Astrocyte (in vitro differentiated cells and primary cell): Measurements from ENCODE around the gene GPR137. TPM values are rescaled to one million over a fixed set of nuclear protein-coding genes. Genes with fewer than 3 reads are reported as not detected.
A peak's percentile ranks its signal among the peaks of the same experiment; 100 is the strongest.

Experiments used
- DNase-seq: peaks from one replicate; pipeline ENCODE4 v3.0.0-alpha.2; 2010; ENCODE audit warnings: low read depth
- FAIRE-seq: peaks from 2 replicates; lab custom pipeline; 2011; peaks lifted over from hg19 to GRCh38; lab: Jason Lieb, UNC
- H2AFZ ChIP-seq: 2 replicates; pipeline ENCODE4 v1.6.0; 2012; ENCODE audit warnings: low read depth, low read length, inconsistent platforms
- H3K27ac ChIP-seq: 2 replicates; pipeline ENCODE4 v1.5.1; 2011; ENCODE audit warnings: low read depth, low read length, inconsistent platforms
- H3K27me3 ChIP-seq: 2 replicates; pipeline ENCODE4 v1.6.0; 2011; ENCODE audit warnings: low read length, inconsistent platforms; ENCODE audit not compliant: insufficient read depth
- H3K36me3 ChIP-seq: 2 replicates; pipeline ENCODE4 v1.5.1; 2011; ENCODE audit warnings: low read length, inconsistent platforms; ENCODE audit not compliant: insufficient read depth
- H3K4me1 ChIP-seq: 2 replicates; pipeline ENCODE4 v1.5.1; 2011; ENCODE audit warnings: low read length, inconsistent platforms; ENCODE audit not compliant: insufficient read depth
- H3K4me2 ChIP-seq: 2 replicates; pipeline ENCODE4 v1.6.0; 2012; ENCODE audit warnings: low read length, inconsistent platforms
- H3K4me3 ChIP-seq: 2 replicates; pipeline ENCODE4 v1.5.1; 2011; ENCODE audit warnings: low read depth, mild to moderate bottlenecking, low read length, inconsistent platforms; ENCODE audit not compliant: insufficient read depth
- H3K79me2 ChIP-seq: 2 replicates; pipeline ENCODE4 v1.6.0; 2012; ENCODE audit warnings: mild to moderate bottlenecking, low read length, inconsistent platforms; ENCODE audit not compliant: insufficient read depth
- H3K9ac ChIP-seq: 2 replicates; pipeline ENCODE4 v1.6.0; 2012; ENCODE audit warnings: mild to moderate bottlenecking, low read length, inconsistent platforms
- H3K9me3 ChIP-seq: 2 replicates; pipeline ENCODE4 v1.5.1; 2012; ENCODE audit warnings: low read depth, mild to moderate bottlenecking, low read length, inconsistent platforms; ENCODE audit not compliant: insufficient read depth
- H4K20me1 ChIP-seq: 2 replicates; pipeline ENCODE4 v1.6.0; 2012; ENCODE audit warnings: low read length, inconsistent platforms; ENCODE audit not compliant: insufficient read depth
- H3K27ac Mint-ChIP-seq: one replicate; pipeline ENCODE4 v1.8.0; 2021; ENCODE audit warnings: mild to moderate bottlenecking, mixed read lengths; ENCODE audit not compliant: unreplicated experiment
- H3K27me3 Mint-ChIP-seq: one replicate; pipeline ENCODE4 v1.8.0; 2021; ENCODE audit warnings: low read depth, mixed read lengths; ENCODE audit not compliant: unreplicated experiment
- H3K36me3 Mint-ChIP-seq: one replicate; pipeline ENCODE4 v1.8.0; 2021; ENCODE audit warnings: low read depth, mixed read lengths; ENCODE audit not compliant: unreplicated experiment
- H3K4me1 Mint-ChIP-seq: one replicate; pipeline ENCODE4 v1.8.0; 2021; ENCODE audit warnings: low read depth, mixed read lengths; ENCODE audit not compliant: unreplicated experiment
- H3K4me3 Mint-ChIP-seq: one replicate; pipeline ENCODE4 v1.8.0; 2021; ENCODE audit warnings: mild to moderate bottlenecking, moderate library complexity, mixed read lengths; ENCODE audit not compliant: unreplicated experiment
- H3K9me3 Mint-ChIP-seq: one replicate; pipeline ENCODE4 v1.8.0; 2021; ENCODE audit warnings: mild to moderate bottlenecking, mixed read lengths; ENCODE audit not compliant: unreplicated experiment
- CTCF ChIP-seq: IDR thresholded peaks from 2 replicates; pipeline ENCODE4 v1.5.1; 2011; ENCODE audit warnings: low read depth, mild to moderate bottlenecking, inconsistent platforms, low read length, moderate library complexity; ENCODE audit not compliant: insufficient read depth
- EZH2 ChIP-seq: IDR thresholded peaks from 2 replicates; pipeline ENCODE4 v1.6.1; 2012; ENCODE audit warnings: mild to moderate bottlenecking, low read length, inconsistent platforms; ENCODE audit not compliant: insufficient read depth
- total RNA-seq: library from RNA; stranded (reverse); gene quantifications from 2 replicates; pipeline ENCODE4 v1.2.1, GENCODE V29; 2021

GPR137 gene
- total RNA-seq, 1 donor from 2014 or later = 46.8 TPM

GRCh38 chr11:64249563-64250414 lies 35.9 kb upstream of the GPR137 start:
- peaks cover 35% of the 10 kb centered on the region for H4K20me1 ChIP-seq
- FAIRE-seq = no peak
- Mint-ChIP-seq H3K36me3 (peaks cover 3% of the 10 kb centered on the region), H3K27me3 (no peaks in the 10 kb centered on the region), H3K27ac (no peak overlapping the region), H3K9me3 (no peaks in the 10 kb centered on the region), H3K4me1 (peaks cover 9% of the 10 kb centered on the region), H3K4me3 (peak overlapping the region; percentile 67)
- H3K9me3 ChIP-seq = no peaks in the 10 kb centered on the region
- H3K79me2 ChIP-seq = peaks cover 45% of the 10 kb centered on the region
- H3K4me2 ChIP-seq = no peak overlapping the region
- TF ChIP-seq EZH2 = no peak
- TF ChIP-seq CTCF = no peak
- no peak overlapping the region for H3K9ac ChIP-seq
- peaks cover 27% of the 10 kb centered on the region for H3K4me1 ChIP-seq
- H3K36me3 ChIP-seq = no peaks in the 10 kb centered on the region
- no peak overlapping the region for H2AFZ ChIP-seq
- no peak overlapping the region for H3K27ac ChIP-seq
- no peaks in the 10 kb centered on the region for H3K27me3 ChIP-seq
- H3K4me3 ChIP-seq = no peak overlapping the region
- DNase-seq = no peak

- H3K9ac ChIP-seq = peak overlapping the region; percentile 88
- TF ChIP-seq EZH2 (no peak), CTCF (no peak)
- H4K20me1 ChIP-seq = peaks cover 28% of the 10 kb centered on the region
- H3K36me3 Mint-ChIP-seq = peaks cover 7% of the 10 kb centered on the region
- peak overlapping the region; percentile 99 for H3K4me2 ChIP-seq
- DNase-seq = no peak
- H3K27me3 Mint-ChIP-seq = no peaks in the 10 kb centered on the region
- peaks cover 9% of the 10 kb centered on the region for H3K4me1 Mint-ChIP-seq
- H3K9me3 ChIP-seq = no peaks in the 10 kb centered on the region
- H3K27me3 ChIP-seq = no peaks in the 10 kb centered on the region
- no peak overlapping the region for H3K27ac ChIP-seq
- H3K9me3 Mint-ChIP-seq = no peaks in the 10 kb centered on the region
- H3K4me1 ChIP-seq = peaks cover 22% of the 10 kb centered on the region
- FAIRE-seq = no peak
- peak overlapping the region; percentile 88 for H3K4me3 Mint-ChIP-seq
- H3K36me3 ChIP-seq = peaks cover 3% of the 10 kb centered on the region
- H3K79me2 ChIP-seq = peaks cover 37% of the 10 kb centered on the region
- no peak overlapping the region for H3K27ac Mint-ChIP-seq
- peak overlapping the region; percentile 78 for H2AFZ ChIP-seq
- peak overlapping the region; percentile 58 for H3K4me3 ChIP-seq
These were observed 35.1 kb upstream of the GPR137 start for GRCh38 chr11:64250415-64251015.
